K562 (cell line): ENCODE measurements around the gene MBOAT1.

Source experiments
- CTCF ChIP-seq, 3 experiments: IDR thresholded peaks in 2 of 3; conservative IDR thresholded peaks in 1 of 3; 2 replicates each; pipeline ENCODE4 v1.5.1; 2011 to 2012; ENCODE audit warnings: low read length in 3 of 3, mild to moderate bottlenecking in 3 of 3, control low read depth in 2 of 3, improper control_type of control experiment in 1 of 3, inconsistent platforms in 1 of 3, low read depth in 1 of 3, mixed read lengths in 1 of 3, moderate library complexity in 1 of 3; ENCODE audit not compliant: insufficient read depth in 2 of 3
- NR2C2 ChIP-seq, 2 experiments: fragments of 200-800 bp in 1 of 2; sonication (Bioruptor generic) in 1 of 2; sonication (generic) in 1 of 2; formaldehyde crosslinking in 1 of 2; IDR thresholded peaks; 2 replicates each; pipeline versions ENCODE4 v1.6.1 to v1.8.0; 2016 to 2022; ENCODE audit warnings: mild to moderate bottlenecking in 1 of 2, missing compliant biosample characterization in 1 of 2, missing genetic modification characterization in 1 of 2, missing genetic modification reagents in 1 of 2
- REST ChIP-seq, 2 experiments: fragments of 450-650 bp; formaldehyde crosslinking in 1 of 2; IDR thresholded peaks; 2 replicates each; pipeline versions ENCODE4 v1.4.0 to v1.6.1; 2014 to 2020; ENCODE audit warnings: mild to moderate bottlenecking in 2 of 2, borderline replicate concordance in 1 of 2, low read depth in 1 of 2
- ZBTB43 ChIP-seq: sonication (generic); formaldehyde crosslinking; IDR thresholded peaks from 2 replicates; pipeline ENCODE4 v1.8.0; 2023; ENCODE audit warnings: mild to moderate bottlenecking, missing genetic modification reagents
- ZNF124 ChIP-seq: sonication (generic); formaldehyde crosslinking; IDR thresholded peaks from 2 replicates; pipeline ENCODE4 v1.8.1; 2022; ENCODE audit warnings: missing genetic modification reagents

- TF ChIP-seq REST (IDR thresholded peaks at IDR 0.05; ENCODE audit: borderline replicate concordance), result no peak
- no peak for TF ChIP-seq REST (CRISPR knock-in tag; IDR thresholded peaks at IDR 0.05; ENCODE audit: low read depth)
- no peak for TF ChIP-seq ZBTB43 (CRISPR knock-in tag)
- no peak for TF ChIP-seq CTCF (IDR thresholded peaks at IDR 0.05 in 2 of 3, conservative IDR thresholded peaks at IDR 0.05 in 1 of 3; ENCODE audit: insufficient read depth in 2 of 3, low read depth in 1 of 3, low read length in 3 of 3)
- TF ChIP-seq NR2C2 (CRISPR knock-in tag; IDR thresholded peaks at IDR 0.05), result no peak
- no peak for TF ChIP-seq NR2C2 (tag; IDR thresholded peaks at IDR 0.05)
- no peak for TF ChIP-seq ZNF124 (CRISPR knock-in tag)
These were observed 19.6 kb downstream of the MBOAT1 start for GRCh38 chr6:20192625-20193024.
